ENCODE results near the gene ATP6V0C. TPM values are rescaled to one million over a fixed set of nuclear protein-coding genes. Genes with fewer than 3 reads are reported as not detected.

The ATP6V0C gene
- total and polyA plus RNA-seq, 2 of the 13 experiments (the other 11 are each of a cell fraction or from before 2014, with no cell fraction given), result 10.4 to 20.1 TPM

GRCh38 chr16:2484898-2485508, 28.7 kb upstream of the ATP6V0C start (continued):
- TF ChIP-seq ZNF770 (CRISPR knock-in tag; IDR thresholded peaks at IDR 0.05), result peak; percentile 49; the same call in 1 of the 2 replicates
- no peak for TF ChIP-seq RBM39 (IDR thresholded peaks at IDR 0.05; ENCODE audit: low read depth, low read length, poor library complexity, severe bottlenecking)
- TF ChIP-seq TERF1 (CRISPR knock-in tag; IDR thresholded peaks at IDR 0.05), result no peak
- peak; percentile 66; the same call in 1 of the 2 replicates for TF ChIP-seq ARNTL (CRISPR knock-in tag; IDR thresholded peaks at IDR 0.05)
- no peak for TF ChIP-seq RARG (CRISPR knock-in tag; IDR thresholded peaks at IDR 0.05; ENCODE audit: low read depth)
- no peak for TF ChIP-seq MAFF (IDR thresholded peaks at IDR 0.05; ENCODE audit: low read depth, low read length)
- peak; percentile 90 for TF ChIP-seq SKIL (CRISPR knock-in tag; IDR thresholded peaks at IDR 0.05; ENCODE audit: borderline replicate concordance)
- no peak for TF ChIP-seq RNF2 (conservative IDR thresholded peaks at IDR 0.05; ENCODE audit: low read depth)
- TF ChIP-seq BRD4 (CRISPR knock-in tag; IDR thresholded peaks at IDR 0.05), result 0 out of 2 replicates have a peak, but pooled peaks have one; percentile 56
- no peak for TF ChIP-seq AKNA (CRISPR knock-in tag; IDR thresholded peaks at IDR 0.05; ENCODE audit: borderline replicate concordance)
- 0 out of 2 replicates have a peak, but pooled peaks have one; percentile 45 for TF ChIP-seq ATF6 (CRISPR knock-in tag; conservative IDR thresholded peaks at IDR 0.05)
- no peak for TF ChIP-seq RELA (CRISPR knock-in tag; IDR thresholded peaks at IDR 0.05)
- no peak; the same call in 1 of the 2 replicates for TF ChIP-seq SOX13 (IDR thresholded peaks at IDR 0.05)
- TF ChIP-seq SOX13 (CRISPR knock-in tag; conservative IDR thresholded peaks at IDR 0.05 in 1 of 2, IDR thresholded peaks at IDR 0.05 in 1 of 2), result peak in 1 of 2 experiments; percentile 76; a peak in 2 of 4 replicates
